HCT116 (cell line): ENCODE data around the gene CHD3. TPM values are rescaled to one million over a fixed set of nuclear protein-coding genes. Genes with fewer than 3 reads are reported as not detected.
A peak's percentile ranks its signal among the peaks of the same experiment; 100 is the strongest.

Experiments
- ATAC-seq: fragments of 200-7000 bp; cut with Tn5 transposase; 2 replicates; pipeline ENCODE4 v1.9.1; 2020; ENCODE audit warnings: mild to moderate bottlenecking, moderate library complexity
- BruUV-seq: library from RNA; stranded (reverse); fragments of 400-500 nt; replicated peaks from 2 replicates; lab custom pipeline; 2021; lab: Mats Ljungman, UMichigan
- CTCF ChIA-PET: fragments of 300-600 bp; sonication (Branson Sonifier 250); formaldehyde crosslinking; loops from one replicate; lab custom pipeline; 2021; ENCODE audit warnings: antibody characterized with exemption; lab: Charles Lee
- POLR2A ChIA-PET: fragments of 300-600, 350-600 bp; sonication (Branson Sonifier 250); formaldehyde crosslinking; loops from one replicate; lab custom pipeline; 2021; ENCODE audit warnings: antibody characterized with exemption; lab: Charles Lee
- RAD21 ChIA-PET, 2 experiments: fragments of 300-600 bp; sonication (Branson Sonifier 250); formaldehyde crosslinking; loops; one replicate each; lab custom pipeline; 2023; ENCODE audit warnings: low total read pairs in 2 of 2; ENCODE audit not compliant: uncharacterized antibody in 2 of 2, unreplicated experiment in 2 of 2, low non-redundant PET in 1 of 2; lab: Charles Lee
- DNase-seq: peaks from one replicate; pipeline ENCODE4 v3.0.0-alpha.2; 2010; ENCODE audit warnings: low read depth, low spot score
- H2AFZ ChIP-seq: fragments of 200-600 bp; shearing (Covaris generic), sonication (generic); 2 replicates; pipeline ENCODE4 v1.6.1; 2017; ENCODE audit warnings: low read depth, mixed run types, mixed read lengths, antibody characterized with exemption, low read length; ENCODE audit not compliant: poor library complexity, severe bottlenecking
- H3K27ac ChIP-seq: 2 replicates; pipeline ENCODE4 v1.5.1; 2012; ENCODE audit warnings: low read depth, low read length
- H3K27me3 ChIP-seq: fragments of 200-600 bp; sonication (generic); 2 replicates; pipeline ENCODE4 v1.6.1; 2016; ENCODE audit warnings: mixed run types, low read length, mixed read lengths; ENCODE audit not compliant: insufficient read depth
- H3K36me3 ChIP-seq, 2 experiments: fragments of 200-500 bp in 1 of 2; fragments of 200-600 bp in 1 of 2; sonication (Bioruptor generic) in 1 of 2; sonication (generic) in 1 of 2; 2 replicates each; pipeline versions ENCODE4 v1.5.1 to v1.6.1; 2014 to 2016; ENCODE audit warnings: low read length in 2 of 2, inconsistent platforms in 1 of 2, mixed read lengths in 1 of 2, mixed run types in 1 of 2; ENCODE audit not compliant: insufficient read depth in 2 of 2, control insufficient read depth in 1 of 2
- H3K4me1 ChIP-seq, 2 experiments: fragments of 200-600 bp in 1 of 2; sonication (generic) in 1 of 2; 2 replicates each; pipeline versions ENCODE4 v1.5.1 to v1.6.1; 2012 to 2017; ENCODE audit warnings: low read length in 2 of 2, inconsistent platforms in 1 of 2, mild to moderate bottlenecking in 1 of 2, mixed read lengths in 1 of 2, mixed run types in 1 of 2, moderate library complexity in 1 of 2; ENCODE audit not compliant: insufficient read depth in 2 of 2, control insufficient read depth in 1 of 2
- H3K4me2 ChIP-seq: fragments of 200-600 bp; sonication (generic); 2 replicates; pipeline ENCODE4 v1.6.1; 2017; ENCODE audit warnings: mixed run types, low read length, mixed read lengths
- H3K4me3 ChIP-seq, 2 experiments: fragments of 200-600 bp in 1 of 2; sonication (generic) in 1 of 2; replicated peaks in 1 of 2; 2 replicates each; pipeline ENCODE4 v1.5.1; 2011 to 2016; ENCODE audit warnings: low read length in 2 of 2, control low read depth in 1 of 2, low read depth in 1 of 2, mild to moderate bottlenecking in 1 of 2, mixed read lengths in 1 of 2, mixed run types in 1 of 2
- H3K79me2 ChIP-seq: fragments of 200-600 bp; sonication (generic); 2 replicates; pipeline ENCODE4 v1.6.1; 2017; ENCODE audit warnings: mild to moderate bottlenecking, mixed run types, low read length, moderate library complexity, mixed read lengths; ENCODE audit not compliant: insufficient read depth
- H3K9ac ChIP-seq: fragments of 200-600 bp; sonication (generic); 2 replicates; pipeline ENCODE4 v1.6.1; 2016; ENCODE audit warnings: low read length, mixed read lengths
- H3K9me2 ChIP-seq: fragments of 200-600 bp; sonication (generic), shearing (Covaris generic); 2 replicates; pipeline ENCODE4 v1.6.1; 2017; ENCODE audit warnings: mixed run types, mild to moderate bottlenecking, moderate library complexity; ENCODE audit not compliant: insufficient read depth
- H3K9me3 ChIP-seq, 2 experiments: fragments of 200-500 bp in 1 of 2; fragments of 200-600 bp in 1 of 2; sonication (Bioruptor generic) in 1 of 2; sonication (generic) in 1 of 2; 2 replicates each; pipeline ENCODE4 v1.6.1; 2014 to 2017; ENCODE audit warnings: low read length in 2 of 2, mixed read lengths in 2 of 2, inconsistent platforms in 1 of 2, low read depth in 1 of 2, mild to moderate bottlenecking in 1 of 2, mixed run types in 1 of 2, moderate library complexity in 1 of 2; ENCODE audit not compliant: control insufficient read depth in 1 of 2, insufficient read depth in 1 of 2
- H4K20me1 ChIP-seq: fragments of 200-600 bp; sonication (generic), shearing (Covaris generic); 2 replicates; pipeline ENCODE4 v1.6.1; 2017; ENCODE audit warnings: mixed run types, mild to moderate bottlenecking, moderate library complexity; ENCODE audit not compliant: insufficient read depth
- CBX3 ChIP-seq: IDR thresholded peaks from 2 replicates; pipeline ENCODE4 v1.6.1; 2012; ENCODE audit warnings: low read depth
- CEBPB ChIP-seq: IDR thresholded peaks from 2 replicates; pipeline ENCODE4 v1.6.1; 2012; ENCODE audit warnings: low read depth
- EGR1 ChIP-seq: IDR thresholded peaks from 2 replicates; pipeline ENCODE4 v1.6.1; 2012; ENCODE audit warnings: low read depth
- EZH2phosphoT487 ChIP-seq: fragments of 200-600 bp; IDR thresholded peaks from 2 replicates; pipeline ENCODE4 v1.6.1; 2018; ENCODE audit warnings: antibody characterized with exemption, borderline replicate concordance
- FOSL1 ChIP-seq: IDR thresholded peaks from 2 replicates; pipeline ENCODE4 v1.6.1; 2012; ENCODE audit warnings: low read depth
- POLR2AphosphoS5 ChIP-seq: IDR thresholded peaks from 2 replicates; pipeline ENCODE4 v1.6.1; 2011; ENCODE audit warnings: mild to moderate bottlenecking, low read depth, low read length, moderate library complexity
- RAD21 ChIP-seq: IDR thresholded peaks from 2 replicates; pipeline ENCODE4 v1.6.1; 2012; ENCODE audit warnings: low read depth, mild to moderate bottlenecking
- SIN3A ChIP-seq: IDR thresholded peaks from 2 replicates; pipeline ENCODE4 v1.6.1; 2012; ENCODE audit warnings: low read depth
- SRF ChIP-seq: IDR thresholded peaks from 2 replicates; pipeline ENCODE4 v1.6.1; 2012; ENCODE audit warnings: low read depth
- TCF7L2 ChIP-seq: IDR thresholded peaks from 2 replicates; pipeline ENCODE4 v1.7.0; 2011; ENCODE audit warnings: borderline replicate concordance, inconsistent platforms; ENCODE audit not compliant: insufficient read depth, insufficient read length; ENCODE audit errors: extremely low read depth
- ZFX ChIP-seq: fragments of 450-650 bp; IDR thresholded peaks from 2 replicates; pipeline ENCODE4 v1.6.1; 2017
- ZNF274 ChIP-seq: fragments of 200-500 bp; sonication (Bioruptor generic); IDR thresholded peaks from 2 replicates; pipeline ENCODE4 v1.6.1; 2014; ENCODE audit warnings: mild to moderate bottlenecking, low read depth, low read length, inconsistent platforms
- intact Hi-C: fragments of 100-400 bp; cut with micrococcal nuclease; formaldehyde crosslinking; loops from 2 replicates; pipeline ENCODE4 v1.10.0; 2022
- total RNA-seq: library from RNA; stranded (reverse); gene quantifications from one replicate; pipeline ENCODE4 v1.2.1, GENCODE V29; 2021; ENCODE audit not compliant: unreplicated experiment
- TF ChIP-seq, protein P1 (sequence below): IDR thresholded peaks from 2 replicates; pipeline ENCODE4 v1.6.1; 2012
- TF ChIP-seq, protein P2 (sequence below): IDR thresholded peaks from 2 replicates; pipeline ENCODE4 v1.6.1; 2012

Gene CHD3
- total RNA-seq, 1 experiment from 2014 or later, result 54.8 TPM

DNA sequence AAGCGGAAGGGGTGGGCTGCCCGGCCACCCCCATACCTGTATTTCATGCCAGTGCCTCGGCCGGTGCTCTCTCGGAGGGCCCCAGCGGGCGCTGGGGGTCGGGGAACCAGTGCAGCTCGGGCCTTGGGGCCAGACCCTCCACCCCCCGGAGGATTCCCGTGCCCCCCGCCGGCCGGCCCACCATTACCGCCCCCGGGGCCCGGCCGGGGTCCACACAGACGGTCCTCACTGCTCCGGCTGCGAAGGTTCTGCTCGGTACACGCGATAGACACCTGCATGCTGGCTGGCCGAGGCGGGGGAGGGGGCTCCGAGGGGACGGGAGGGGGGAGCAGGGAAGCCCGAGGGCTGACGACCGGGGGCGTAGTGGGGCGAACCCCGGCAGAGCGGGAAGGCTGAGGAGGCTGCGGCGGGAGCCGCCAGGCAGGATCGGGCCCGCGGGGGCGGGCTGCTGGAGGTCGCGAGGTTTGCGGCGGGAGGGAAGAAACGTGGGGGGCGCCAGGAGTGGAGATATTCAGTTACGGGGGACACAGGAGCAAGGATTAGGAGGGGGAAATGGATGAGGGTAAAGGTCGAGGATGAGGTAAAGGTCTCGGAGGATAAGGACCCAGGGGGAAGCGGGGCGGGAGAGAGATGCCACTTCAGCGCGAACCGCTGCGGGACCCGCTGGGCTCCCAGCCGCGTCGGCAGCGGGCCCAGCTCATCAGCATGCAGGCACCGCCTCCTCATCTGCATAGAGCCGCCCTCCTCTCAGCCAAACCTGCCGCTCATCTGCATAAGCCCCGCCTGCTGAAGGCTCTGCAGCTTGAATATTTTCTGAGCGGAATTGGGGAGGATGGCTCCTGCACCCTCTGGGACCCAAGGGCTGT is 40.8 kb downstream of the CHD3 start, which contains the start of gene KCNAB3:
Gene KCNAB3, minus strand, starts transcription at position 699 of the 866 bp plus-strand sequence. Its CDS starts 421 bp downstream, at position 278.
- ChIA-PET CTCF (no interaction called here), POLR2A (no interaction called here), RAD21 (no interaction called here)
- no peak within 1 kb of the TSS for H2AFZ ChIP-seq
- ATAC-seq (no peak), DNase-seq (no peak)
- H3K4me3 ChIP-seq, result peak within 1 kb of the TSS; percentile 91 to 98
- no peaks in the 10 kb centered on the region for H4K20me1 ChIP-seq
- H3K79me2 ChIP-seq, result peaks cover 33% of the 10 kb centered on the region
- peaks cover 0 to 2% of the 10 kb centered on the region in 2 experiments; a peak in 2 of 4 replicates for H3K36me3 ChIP-seq
- no peaks in the 10 kb centered on the region for H3K27me3 ChIP-seq
- peaks cover 12 to 25% of the 10 kb centered on the region in 2 experiments; a peak in 3 of 4 replicates for H3K4me1 ChIP-seq
- H3K4me2 ChIP-seq, result peak within 1 kb of the TSS; percentile 82
- no TSS peak for BruUV-seq
- no peak for TF ChIP-seq ZFX
- no peak for TF ChIP-seq EGR1
- TF ChIP-seq, protein P1, sequence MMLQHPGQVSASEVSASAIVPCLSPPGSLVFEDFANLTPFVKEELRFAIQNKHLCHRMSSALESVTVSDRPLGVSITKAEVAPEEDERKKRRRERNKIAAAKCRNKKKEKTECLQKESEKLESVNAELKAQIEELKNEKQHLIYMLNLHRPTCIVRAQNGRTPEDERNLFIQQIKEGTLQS, result no peak
- no peak for TF ChIP-seq SRF
- TF ChIP-seq EZH2phosphoT487, result no peak
- no peak for TF ChIP-seq TCF7L2
- no peak for TF ChIP-seq POLR2AphosphoS5
- TF ChIP-seq, protein P2, sequence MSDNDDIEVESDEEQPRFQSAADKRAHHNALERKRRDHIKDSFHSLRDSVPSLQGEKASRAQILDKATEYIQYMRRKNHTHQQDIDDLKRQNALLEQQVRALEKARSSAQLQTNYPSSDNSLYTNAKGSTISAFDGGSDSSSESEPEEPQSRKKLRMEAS, result no peak
- no peak for TF ChIP-seq RAD21
- TF ChIP-seq FOSL1, result no peak
- TF ChIP-seq CBX3, result no peak
- no peak for TF ChIP-seq CEBPB
- no peak for TF ChIP-seq ZNF274
- TF ChIP-seq SIN3A, result no peak
- intact Hi-C loops, result no loop called here
- peak within 1 kb of the TSS; percentile 73; the same call in 1 of the 2 replicates for H3K9ac ChIP-seq
- H3K9me2 ChIP-seq, result no peaks in the 10 kb centered on the region
- H3K9me3 ChIP-seq, result no peaks in the 10 kb centered on the region
- no peak within 1 kb of the TSS for H3K27ac ChIP-seq
